GM19468 (cell line): ENCODE results near the gene AQP3.
A peak's percentile ranks its signal among the peaks of the same experiment; 100 is the strongest.
"Not testable (repeated sequence)": the region's sequence is repeated elsewhere in the genome, so short reads cannot be mapped to it uniquely, and the experiment has no call there.

Experiments
- ATAC-seq: cut with Tn5 transposase; IDR thresholded peaks from one replicate; pipeline ENCODE4 v1.9.1; 2021; ENCODE audit warnings: mild to moderate bottlenecking, moderate library complexity, moderate number of reproducible peaks; ENCODE audit not compliant: unreplicated experiment; ENCODE audit errors: extremely low read depth

Gene AQP3

GRCh38 chr9:33465596-33466564 is 18.5 kb upstream of the AQP3 start:
- no peak for ATAC-seq

- no peak for ATAC-seq
Observed at GRCh38 chr9:33465096-33465495, 17.7 kb upstream of the AQP3 start.

- ATAC-seq = no peak
Observed at GRCh38 chr9:33464045-33464636, 16.7 kb upstream of the AQP3 start.

GRCh38 chr9:33463151-33463550 is 15.8 kb upstream of the AQP3 start:
- no peak for ATAC-seq

GRCh38 chr9:33461492-33461891 is 14.1 kb upstream of the AQP3 start:
- ATAC-seq = no peak

GRCh38 chr9:33460854-33461253 is 13.5 kb upstream of the AQP3 start:
- ATAC-seq = no peak

- no peak for ATAC-seq
Observed at GRCh38 chr9:33459115-33459514, 11.7 kb upstream of the AQP3 start.

GRCh38 chr9:33458444-33458843 is 11.1 kb upstream of the AQP3 start:
- no peak for ATAC-seq

GRCh38 chr9:33455945-33456344 is 8.6 kb upstream of the AQP3 start:
- ATAC-seq = no peak

GRCh38 chr9:33455456-33455855 is 8.1 kb upstream of the AQP3 start:
- not testable (repeated sequence) for ATAC-seq

- not testable (repeated sequence) for ATAC-seq
Observed at GRCh38 chr9:33454661-33455026, 7.3 kb upstream of the AQP3 start.

GRCh38 chr9:33453999-33454660 is 6.7 kb upstream of the AQP3 start:
- no peak for ATAC-seq

GRCh38 chr9:33453286-33453860 is 6.0 kb upstream of the AQP3 start:
- no peak for ATAC-seq

- no peak for ATAC-seq
Observed at GRCh38 chr9:33452828-33453271, 5.5 kb upstream of the AQP3 start.

GRCh38 chr9:33450621-33451146 is 3.3 kb upstream of the AQP3 start:
- ATAC-seq = no peak

- ATAC-seq = no peak
Observed at GRCh38 chr9:33449715-33450114, 2.3 kb upstream of the AQP3 start.

- no peak for ATAC-seq
Observed at GRCh38 chr9:33447799-33448553, 583 bp upstream of the AQP3 start.

- peak; percentile 88 for ATAC-seq
Observed at GRCh38 chr9:33446240-33446945, 1.0 kb downstream of the AQP3 start.
